ENCODE measurements around the gene LTBP2.

- TF ChIP-seq CTCF (IDR thresholded peaks at IDR 0.05; ENCODE audit: insufficient read depth, low read length) = no peak
- TF ChIP-seq REST (IDR thresholded peaks at IDR 0.05; ENCODE audit: insufficient replicate concordance, low read depth) = no peak
- no peak for TF ChIP-seq POLR2AphosphoS5 (IDR thresholded peaks at IDR 0.05; ENCODE audit: low read depth)
- no peak for TF ChIP-seq SPI1 (IDR thresholded peaks at IDR 0.05; ENCODE audit: borderline replicate concordance, low read depth)
These were observed 108.6 kb downstream of the LTBP2 start for GRCh38 chr14:74503291-74503937.
